ENCODE data around the gene MRPS22.

GRCh38 chr3:139354661-139355060 lies 10.8 kb downstream of the MRPS22 start:
- TF ChIP-seq CTCF (IDR thresholded peaks at IDR 0.05): no peak
- TF ChIP-seq POLR2A (IDR thresholded peaks at IDR 0.05): no peak
- TF ChIP-seq POLR2AphosphoS5 (IDR thresholded peaks at IDR 0.05): no peak

All from prostate gland (tissue), 2 donors.